ENCODE results near the gene GALK1. TPM values are rescaled to one million over a fixed set of nuclear protein-coding genes. Genes with fewer than 3 reads are reported as not detected.

The GALK1 gene
- total and polyA plus RNA-seq, 2 of the 13 experiments (the other 11 are each of a cell fraction or from before 2014, with no cell fraction given), result 59.9 to 93.6 TPM

DNA sequence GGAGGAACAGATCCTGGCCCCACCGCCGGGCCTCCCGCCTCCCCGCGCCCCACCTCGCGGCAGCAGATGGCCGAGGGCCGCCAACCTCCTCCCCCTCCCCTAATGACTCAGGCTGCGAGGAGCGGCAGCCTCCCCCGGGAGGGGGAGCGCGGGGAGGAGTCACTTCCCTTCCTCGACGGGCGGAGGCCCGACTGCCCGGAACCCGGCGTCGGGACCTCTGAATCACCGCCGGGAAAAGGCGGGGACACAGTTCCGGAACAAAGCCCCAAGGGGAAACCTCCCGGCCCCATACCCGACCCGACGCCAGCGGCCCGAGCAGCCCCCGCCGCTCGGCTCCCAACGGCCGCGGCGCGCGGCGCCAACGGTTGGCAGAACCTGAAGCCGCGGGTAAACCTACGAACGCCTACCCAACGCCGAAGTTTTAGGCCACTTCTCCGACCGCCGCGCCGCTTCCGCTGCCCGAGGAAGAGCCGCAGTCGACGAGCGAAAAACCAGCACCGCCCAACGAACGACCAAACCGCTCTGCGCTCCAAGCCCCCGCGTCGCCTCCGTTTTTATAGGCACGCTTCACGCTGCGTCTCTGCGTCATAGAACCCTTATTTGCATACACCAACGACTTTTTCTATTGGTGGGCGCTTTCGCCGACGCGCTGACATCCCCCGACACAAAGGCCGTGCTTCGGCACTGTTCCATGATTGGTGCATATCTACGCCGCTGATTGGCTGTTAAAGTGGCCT is 14.4 kb upstream of the GALK1 start (continued):
- TF ChIP-seq FOXP4 (CRISPR knock-in tag; IDR thresholded peaks at IDR 0.05) (peak; percentile 75), ZNF34 (CRISPR knock-in tag; IDR thresholded peaks at IDR 0.05; ENCODE audit: borderline replicate concordance) (no peak), SAP130 (CRISPR knock-in tag; IDR thresholded peaks at IDR 0.05; ENCODE audit: low read depth) (peak; percentile 95), BCL6 (CRISPR knock-in tag; IDR thresholded peaks at IDR 0.05) (peak; percentile 37; the same call in 1 of the 2 replicates), ELF4 (CRISPR knock-in tag; IDR thresholded peaks at IDR 0.05; ENCODE audit: borderline replicate concordance) (peak; percentile 86; the same call in 1 of the 2 replicates), ATF5 (CRISPR knock-in tag; IDR thresholded peaks at IDR 0.05; ENCODE audit: low read depth) (0 out of 2 replicates have a peak, but pooled peaks have one; percentile 72), NFE2L2 (IDR thresholded peaks at IDR 0.05; ENCODE audit: low read length) (no peak), ZNF607 (CRISPR knock-in tag; IDR thresholded peaks at IDR 0.05; ENCODE audit: borderline replicate concordance) (peak; percentile 93; the same call in 1 of the 2 replicates), SIX4 (CRISPR knock-in tag; IDR thresholded peaks at IDR 0.05) (peak; percentile 77), ZMYM3 (CRISPR knock-in tag; IDR thresholded peaks at IDR 0.05) (0 out of 2 replicates have a peak, but pooled peaks have one; percentile 37), SP1 (IDR thresholded peaks at IDR 0.05) (no peak), SP1 (CRISPR knock-in tag; IDR thresholded peaks at IDR 0.05) (peak; percentile 76; the same call in 1 of the 2 replicates), ZNF883 (CRISPR knock-in tag; IDR thresholded peaks at IDR 0.05; ENCODE audit: not compliant biosample characterization) (peak; percentile 98), THYN1 (CRISPR knock-in tag; IDR thresholded peaks at IDR 0.05; ENCODE audit: borderline replicate concordance, low read depth) (no peak), KAT7 (CRISPR knock-in tag; IDR thresholded peaks at IDR 0.05; ENCODE audit: borderline replicate concordance) (peak; percentile 95)
- TF ChIP-seq, protein P1, sequence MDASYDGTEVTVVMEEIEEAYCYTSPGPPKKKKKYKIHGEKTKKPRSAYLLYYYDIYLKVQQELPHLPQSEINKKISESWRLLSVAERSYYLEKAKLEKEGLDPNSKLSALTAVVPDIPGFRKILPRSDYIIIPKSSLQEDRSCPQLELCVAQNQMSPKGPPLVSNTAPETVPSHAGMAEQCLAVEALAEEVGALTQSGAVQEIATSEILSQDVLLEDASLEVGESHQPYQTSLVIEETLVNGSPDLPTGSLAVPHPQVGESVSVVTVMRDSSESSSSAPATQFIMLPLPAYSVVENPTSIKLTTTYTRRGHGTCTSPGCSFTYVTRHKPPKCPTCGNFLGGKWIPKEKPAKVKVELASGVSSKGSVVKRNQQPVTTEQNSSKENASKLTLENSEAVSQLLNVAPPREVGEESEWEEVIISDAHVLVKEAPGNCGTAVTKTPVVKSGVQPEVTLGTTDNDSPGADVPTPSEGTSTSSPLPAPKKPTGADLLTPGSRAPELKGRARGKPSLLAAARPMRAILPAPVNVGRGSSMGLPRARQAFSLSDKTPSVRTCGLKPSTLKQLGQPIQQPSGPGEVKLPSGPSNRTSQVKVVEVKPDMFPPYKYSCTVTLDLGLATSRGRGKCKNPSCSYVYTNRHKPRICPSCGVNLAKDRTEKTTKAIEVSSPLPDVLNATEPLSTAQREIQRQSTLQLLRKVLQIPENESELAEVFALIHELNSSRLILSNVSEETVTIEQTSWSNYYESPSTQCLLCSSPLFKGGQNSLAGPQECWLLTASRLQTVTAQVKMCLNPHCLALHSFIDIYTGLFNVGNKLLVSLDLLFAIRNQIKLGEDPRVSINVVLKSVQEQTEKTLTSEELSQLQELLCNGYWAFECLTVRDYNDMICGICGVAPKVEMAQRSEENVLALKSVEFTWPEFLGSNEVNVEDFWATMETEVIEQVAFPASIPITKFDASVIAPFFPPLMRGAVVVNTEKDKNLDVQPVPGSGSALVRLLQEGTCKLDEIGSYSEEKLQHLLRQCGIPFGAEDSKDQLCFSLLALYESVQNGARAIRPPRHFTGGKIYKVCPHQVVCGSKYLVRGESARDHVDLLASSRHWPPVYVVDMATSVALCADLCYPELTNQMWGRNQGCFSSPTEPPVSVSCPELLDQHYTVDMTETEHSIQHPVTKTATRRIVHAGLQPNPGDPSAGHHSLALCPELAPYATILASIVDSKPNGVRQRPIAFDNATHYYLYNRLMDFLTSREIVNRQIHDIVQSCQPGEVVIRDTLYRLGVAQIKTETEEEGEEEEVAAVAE (CRISPR knock-in tag; IDR thresholded peaks at IDR 0.05; ENCODE audit: borderline replicate concordance), result peak; percentile 99
- TF ChIP-seq, protein P2, sequence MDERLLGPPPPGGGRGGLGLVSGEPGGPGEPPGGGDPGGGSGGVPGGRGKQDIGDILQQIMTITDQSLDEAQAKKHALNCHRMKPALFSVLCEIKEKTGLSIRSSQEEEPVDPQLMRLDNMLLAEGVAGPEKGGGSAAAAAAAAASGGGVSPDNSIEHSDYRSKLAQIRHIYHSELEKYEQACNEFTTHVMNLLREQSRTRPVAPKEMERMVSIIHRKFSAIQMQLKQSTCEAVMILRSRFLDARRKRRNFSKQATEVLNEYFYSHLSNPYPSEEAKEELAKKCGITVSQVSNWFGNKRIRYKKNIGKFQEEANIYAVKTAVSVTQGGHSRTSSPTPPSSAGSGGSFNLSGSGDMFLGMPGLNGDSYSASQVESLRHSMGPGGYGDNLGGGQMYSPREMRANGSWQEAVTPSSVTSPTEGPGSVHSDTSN (CRISPR knock-in tag; IDR thresholded peaks at IDR 0.05), result no peak
- TF ChIP-seq, protein P3, sequence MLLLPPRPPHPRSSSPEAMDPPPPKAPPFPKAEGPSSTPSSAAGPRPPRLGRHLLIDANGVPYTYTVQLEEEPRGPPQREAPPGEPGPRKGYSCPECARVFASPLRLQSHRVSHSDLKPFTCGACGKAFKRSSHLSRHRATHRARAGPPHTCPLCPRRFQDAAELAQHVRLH (CRISPR knock-in tag; IDR thresholded peaks at IDR 0.05; ENCODE audit: borderline replicate concordance, low read depth), result peak; percentile 98
- TF ChIP-seq, protein P4, sequence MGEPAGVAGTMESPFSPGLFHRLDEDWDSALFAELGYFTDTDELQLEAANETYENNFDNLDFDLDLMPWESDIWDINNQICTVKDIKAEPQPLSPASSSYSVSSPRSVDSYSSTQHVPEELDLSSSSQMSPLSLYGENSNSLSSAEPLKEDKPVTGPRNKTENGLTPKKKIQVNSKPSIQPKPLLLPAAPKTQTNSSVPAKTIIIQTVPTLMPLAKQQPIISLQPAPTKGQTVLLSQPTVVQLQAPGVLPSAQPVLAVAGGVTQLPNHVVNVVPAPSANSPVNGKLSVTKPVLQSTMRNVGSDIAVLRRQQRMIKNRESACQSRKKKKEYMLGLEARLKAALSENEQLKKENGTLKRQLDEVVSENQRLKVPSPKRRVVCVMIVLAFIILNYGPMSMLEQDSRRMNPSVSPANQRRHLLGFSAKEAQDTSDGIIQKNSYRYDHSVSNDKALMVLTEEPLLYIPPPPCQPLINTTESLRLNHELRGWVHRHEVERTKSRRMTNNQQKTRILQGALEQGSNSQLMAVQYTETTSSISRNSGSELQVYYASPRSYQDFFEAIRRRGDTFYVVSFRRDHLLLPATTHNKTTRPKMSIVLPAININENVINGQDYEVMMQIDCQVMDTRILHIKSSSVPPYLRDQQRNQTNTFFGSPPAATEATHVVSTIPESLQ (CRISPR knock-in tag; conservative IDR thresholded peaks at IDR 0.05), result peak; percentile 88; the same call in 1 of the 2 replicates

Data from HepG2 (cell line).